HL-60 (cell line): ENCODE results near the gene DBR1.

ENCODE experiments used
- GABPA ChIP-seq: IDR thresholded peaks from 2 replicates; pipeline ENCODE4 v1.6.1; 2012; ENCODE audit warnings: low read depth
- POLR2AphosphoS5 ChIP-seq: IDR thresholded peaks from 2 replicates; pipeline ENCODE4 v1.6.1; 2012; ENCODE audit warnings: low read depth
- TF ChIP-seq, protein P1 (sequence below): IDR thresholded peaks from one replicate; pipeline ENCODE4 v1.5.1; 2011; ENCODE audit warnings: low read length, control low read depth, inconsistent platforms; ENCODE audit not compliant: insufficient read depth

DNA sequence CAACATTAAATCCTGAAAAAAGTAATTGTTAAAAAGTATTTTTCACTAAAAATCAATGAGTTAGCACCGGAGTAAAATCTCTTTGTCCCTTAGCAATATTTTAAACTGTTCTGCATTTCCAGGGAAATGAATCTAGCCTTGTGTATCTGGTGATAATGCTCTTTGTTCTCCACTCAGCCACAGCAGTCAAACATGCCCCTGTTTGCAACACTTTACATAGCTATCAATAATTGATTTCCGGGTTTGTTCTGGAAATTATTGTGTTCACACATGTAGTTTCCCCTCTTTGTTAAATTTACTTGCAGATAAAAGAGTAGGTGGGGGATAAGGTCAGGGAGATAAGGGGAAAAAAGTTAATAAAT is 38.9 kb downstream of the DBR1 start:
- TF ChIP-seq, protein P1, sequence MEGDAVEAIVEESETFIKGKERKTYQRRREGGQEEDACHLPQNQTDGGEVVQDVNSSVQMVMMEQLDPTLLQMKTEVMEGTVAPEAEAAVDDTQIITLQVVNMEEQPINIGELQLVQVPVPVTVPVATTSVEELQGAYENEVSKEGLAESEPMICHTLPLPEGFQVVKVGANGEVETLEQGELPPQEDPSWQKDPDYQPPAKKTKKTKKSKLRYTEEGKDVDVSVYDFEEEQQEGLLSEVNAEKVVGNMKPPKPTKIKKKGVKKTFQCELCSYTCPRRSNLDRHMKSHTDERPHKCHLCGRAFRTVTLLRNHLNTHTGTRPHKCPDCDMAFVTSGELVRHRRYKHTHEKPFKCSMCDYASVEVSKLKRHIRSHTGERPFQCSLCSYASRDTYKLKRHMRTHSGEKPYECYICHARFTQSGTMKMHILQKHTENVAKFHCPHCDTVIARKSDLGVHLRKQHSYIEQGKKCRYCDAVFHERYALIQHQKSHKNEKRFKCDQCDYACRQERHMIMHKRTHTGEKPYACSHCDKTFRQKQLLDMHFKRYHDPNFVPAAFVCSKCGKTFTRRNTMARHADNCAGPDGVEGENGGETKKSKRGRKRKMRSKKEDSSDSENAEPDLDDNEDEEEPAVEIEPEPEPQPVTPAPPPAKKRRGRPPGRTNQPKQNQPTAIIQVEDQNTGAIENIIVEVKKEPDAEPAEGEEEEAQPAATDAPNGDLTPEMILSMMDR = no peak
- TF ChIP-seq POLR2AphosphoS5 (no peak), GABPA (no peak)
